ENCODE results near the gene EVA1A.

Gene EVA1A

GRCh38 chr2:75560768-75561565, at the start of gene EVA1A:
TSS of gene EVA1A (minus strand) at chr2:75560939. CDS start at chr2:75518140, 42,799 bp downstream.
- peak; percentile 66 for DNase-seq

GRCh38 chr2:75609937-75610508, 49.3 kb upstream of the EVA1A start:
- no peak for DNase-seq

- no peak for DNase-seq
These were observed 48.6 kb upstream of the EVA1A start for GRCh38 chr2:75609334-75609689.

GRCh38 chr2:75608684-75609333, 48.1 kb upstream of the EVA1A start:
- peak; percentile 95 for DNase-seq

GRCh38 chr2:75607988-75608683, 47.4 kb upstream of the EVA1A start:
- no peak for DNase-seq

GRCh38 chr2:75607400-75607798, 46.7 kb upstream of the EVA1A start:
- DNase-seq: no peak

GRCh38 chr2:75606761-75607399, 46.1 kb upstream of the EVA1A start:
- DNase-seq: no peak

- peak; percentile 13 for DNase-seq
These were observed 45.2 kb upstream of the EVA1A start for GRCh38 chr2:75605770-75606529.

- no peak for DNase-seq
These were observed 43.7 kb upstream of the EVA1A start for GRCh38 chr2:75604484-75604883.

- no peak for DNase-seq
These were observed 42.7 kb upstream of the EVA1A start for GRCh38 chr2:75603477-75603876.

- DNase-seq: no peak
These were observed 42.1 kb upstream of the EVA1A start for GRCh38 chr2:75602724-75603342.

- no peak for DNase-seq
These were observed 39.8 kb upstream of the EVA1A start for GRCh38 chr2:75600461-75601011.

GRCh38 chr2:75598589-75599155, 37.9 kb upstream of the EVA1A start:
- DNase-seq: no peak

- no peak for DNase-seq
These were observed 37.2 kb upstream of the EVA1A start for GRCh38 chr2:75597949-75598348.

GRCh38 chr2:75596784-75597183, 36.0 kb upstream of the EVA1A start:
- DNase-seq: no peak

GRCh38 chr2:75595541-75596395, 35.0 kb upstream of the EVA1A start:
- no peak for DNase-seq

GRCh38 chr2:75594596-75594995, 33.9 kb upstream of the EVA1A start:
- no peak for DNase-seq

- DNase-seq: no peak
These were observed 32.1 kb upstream of the EVA1A start for GRCh38 chr2:75592888-75593287.

GRCh38 chr2:75592030-75592429, 31.3 kb upstream of the EVA1A start:
- no peak for DNase-seq
